H9 (cell line): ENCODE results near the gene SLC47A2. TPM values are rescaled to one million over a fixed set of nuclear protein-coding genes. Genes with fewer than 3 reads are reported as not detected.

Source experiments
- DNase-seq: peaks from one replicate; pipeline ENCODE4 v3.0.0-alpha.2; 2017
- H2AFZ ChIP-seq: one replicate; pipeline ENCODE4 v1.6.1; 2013; ENCODE audit warnings: mild to moderate bottlenecking, low read length, control low read depth, moderate library complexity
- H2AK5ac ChIP-seq: 2 replicates; pipeline ENCODE4 v1.6.1; 2013; ENCODE audit warnings: low read length, control low read depth, mixed read lengths; ENCODE audit not compliant: insufficient read length
- H2BK120ac ChIP-seq: one replicate; pipeline ENCODE4 v1.6.1; 2013; ENCODE audit warnings: low read depth, mild to moderate bottlenecking, low read length, control low read depth, inconsistent platforms; ENCODE audit not compliant: poor library complexity, severe bottlenecking
- H2BK12ac ChIP-seq: 2 replicates; pipeline ENCODE4 v1.6.1; 2013; ENCODE audit warnings: low read length, control low read depth, mixed read lengths, low read depth; ENCODE audit not compliant: insufficient read length
- H2BK15ac ChIP-seq: 2 replicates; pipeline ENCODE4 v1.6.1; 2013; ENCODE audit warnings: low read depth, low read length, control low read depth
- H2BK20ac ChIP-seq: one replicate; pipeline ENCODE4 v1.6.1; 2013; ENCODE audit warnings: low read depth, mild to moderate bottlenecking, low read length, control low read depth, inconsistent platforms; ENCODE audit not compliant: poor library complexity, severe bottlenecking
- H2BK5ac ChIP-seq: 2 replicates; pipeline ENCODE4 v1.6.1; 2013; ENCODE audit warnings: low read length, control low read depth, mixed read lengths; ENCODE audit not compliant: insufficient read length
- H3K14ac ChIP-seq: 2 replicates; pipeline ENCODE4 v1.6.1; 2013; ENCODE audit warnings: low read length, control low read depth; ENCODE audit not compliant: insufficient read depth
- H3K18ac ChIP-seq: 2 replicates; pipeline ENCODE4 v1.6.1; 2013; ENCODE audit warnings: low read depth, mild to moderate bottlenecking, mixed read lengths, low read length, control low read depth; ENCODE audit not compliant: insufficient read length
- H3K23ac ChIP-seq: 2 replicates; pipeline ENCODE4 v1.6.1; 2013; ENCODE audit warnings: low read length, control low read depth, mixed read lengths, low read depth; ENCODE audit not compliant: insufficient read length
- H3K23me2 ChIP-seq: 2 replicates; pipeline ENCODE4 v1.6.1; 2013; ENCODE audit warnings: low read depth, mild to moderate bottlenecking, mixed read lengths, low read length, control low read depth; ENCODE audit not compliant: insufficient read length, poor library complexity, severe bottlenecking
- H3K27ac ChIP-seq: 2 replicates; pipeline ENCODE4 v1.5.1; 2013; ENCODE audit warnings: low read length, control low read depth, mixed read lengths, low read depth; ENCODE audit not compliant: insufficient read length
- H3K27me3 ChIP-seq: 2 replicates; pipeline ENCODE4 v1.6.1; 2013; ENCODE audit warnings: low read length, control low read depth, inconsistent platforms; ENCODE audit not compliant: insufficient read depth
- H3K4ac ChIP-seq: 2 replicates; pipeline ENCODE4 v1.6.1; 2013; ENCODE audit warnings: low read depth, mild to moderate bottlenecking, control low read depth, inconsistent platforms, low read length, moderate library complexity
- H3K4me1 ChIP-seq: 2 replicates; pipeline ENCODE4 v1.6.1; 2013; ENCODE audit warnings: low read length, control low read depth, inconsistent platforms; ENCODE audit not compliant: insufficient read depth
- H3K4me2 ChIP-seq: 2 replicates; pipeline ENCODE4 v1.6.1; 2013; ENCODE audit warnings: low read length, control low read depth, mixed read lengths; ENCODE audit not compliant: insufficient read length, insufficient read depth
- H3K56ac ChIP-seq: 2 replicates; pipeline ENCODE4 v1.6.1; 2013; ENCODE audit warnings: low read depth, mild to moderate bottlenecking, mixed read lengths, low read length, control low read depth; ENCODE audit not compliant: insufficient read length
- H3K79me1 ChIP-seq: 2 replicates; pipeline ENCODE4 v1.6.1; 2013; ENCODE audit warnings: low read depth, mild to moderate bottlenecking, moderate library complexity, low read length, control low read depth, inconsistent platforms; ENCODE audit not compliant: insufficient read depth, poor library complexity, severe bottlenecking
- H3K79me2 ChIP-seq: 2 replicates; pipeline ENCODE4 v1.6.1; 2013; ENCODE audit warnings: low read length, control low read depth, inconsistent platforms; ENCODE audit not compliant: insufficient read depth
- H3K9ac ChIP-seq: 2 replicates; pipeline ENCODE4 v1.6.1; 2013; ENCODE audit warnings: low read length, control low read depth, mixed read lengths; ENCODE audit not compliant: insufficient read length; ENCODE audit errors: extremely low read depth
- H3K9me3 ChIP-seq: one replicate; pipeline ENCODE4 v1.6.1; 2013; ENCODE audit warnings: low read depth, low read length, inconsistent platforms; ENCODE audit not compliant: control insufficient read depth
- H3T11ph ChIP-seq: one replicate; pipeline ENCODE4 v1.6.1; 2013; ENCODE audit warnings: mild to moderate bottlenecking, low read length, control low read depth, inconsistent platforms
- H4K20me1 ChIP-seq: one replicate; pipeline ENCODE4 v1.6.1; 2013; ENCODE audit not compliant: control insufficient read depth, insufficient read length, insufficient read depth
- H4K5ac ChIP-seq: 2 replicates; pipeline ENCODE4 v1.6.1; 2013; ENCODE audit warnings: low read depth, mild to moderate bottlenecking, mixed read lengths, low read length, control low read depth; ENCODE audit not compliant: insufficient read length
- H4K8ac ChIP-seq: replicated peaks from 2 replicates; pipeline ENCODE4 v1.6.1; 2013; ENCODE audit warnings: low read length, control low read depth, mixed read lengths, low read depth; ENCODE audit not compliant: insufficient read length
- H4K91ac ChIP-seq: 2 replicates; pipeline ENCODE4 v1.6.1; 2013; ENCODE audit warnings: low read depth, mild to moderate bottlenecking, moderate library complexity, mixed read lengths, low read length, control low read depth; ENCODE audit not compliant: insufficient read length
- H3K27ac Mint-ChIP-seq, 3 experiments: 2 replicates in 2 of 3; 3 replicates in 1 of 3; pipeline ENCODE4 v1.8.0; 2020 to 2021; ENCODE audit warnings: mixed read lengths in 3 of 3, mild to moderate bottlenecking in 1 of 3, moderate library complexity in 1 of 3
- H3K27me3 Mint-ChIP-seq: 2 replicates; pipeline ENCODE4 v1.8.0; 2021; ENCODE audit warnings: low read depth, mild to moderate bottlenecking, moderate library complexity, mixed read lengths
- H3K36me3 Mint-ChIP-seq, 3 experiments: 2 replicates in 2 of 3; 3 replicates in 1 of 3; pipeline ENCODE4 v1.8.0; 2020 to 2021; ENCODE audit warnings: low read depth in 3 of 3, mixed read lengths in 3 of 3; ENCODE audit not compliant: insufficient read depth in 1 of 3
- H3K4me1 Mint-ChIP-seq, 2 experiments: 2 replicates each; pipeline ENCODE4 v1.8.0; 2020; ENCODE audit warnings: mixed read lengths in 2 of 2
- H3K4me3 Mint-ChIP-seq, 2 experiments: 2 replicates in 1 of 2; 3 replicates in 1 of 2; pipeline ENCODE4 v1.8.0; 2020 to 2021; ENCODE audit warnings: mild to moderate bottlenecking in 2 of 2, mixed read lengths in 2 of 2, moderate library complexity in 1 of 2
- H3K9me3 Mint-ChIP-seq, 2 experiments: 2 replicates in 1 of 2; 3 replicates in 1 of 2; pipeline ENCODE4 v1.8.0; 2020; ENCODE audit warnings: mild to moderate bottlenecking in 2 of 2, mixed read lengths in 2 of 2, moderate library complexity in 1 of 2
- WGBS: extraction: QIAGEN DNeasy Blood & Tissue Kit; methylation state at CpG from one replicate; pipeline ENCODE4 v1.1.7; 2013; ENCODE audit warnings: missing lambda C conversion rate, low lambda C conversion rate, mixed read lengths; ENCODE audit not compliant: insufficient read length; ENCODE audit errors: extremely low coverage; 5-methylcytosine and 5-hydroxymethylcytosine counted together
- total RNA-seq: library from RNA; stranded (reverse); gene quantifications from 2 replicates; pipeline ENCODE4 v1.2.1, GENCODE V29; 2021
- TF ChIP-seq, protein P1 (sequence below): fragments of 200-600 bp; sonication (generic); conservative IDR thresholded peaks from 3 replicates; pipeline ENCODE4 v1.8.0; 2021; ENCODE audit warnings: antibody characterized with exemption, mild to moderate bottlenecking

SLC47A2 gene
- total RNA-seq, 1 experiment from 2014 or later: not detected

DNA sequence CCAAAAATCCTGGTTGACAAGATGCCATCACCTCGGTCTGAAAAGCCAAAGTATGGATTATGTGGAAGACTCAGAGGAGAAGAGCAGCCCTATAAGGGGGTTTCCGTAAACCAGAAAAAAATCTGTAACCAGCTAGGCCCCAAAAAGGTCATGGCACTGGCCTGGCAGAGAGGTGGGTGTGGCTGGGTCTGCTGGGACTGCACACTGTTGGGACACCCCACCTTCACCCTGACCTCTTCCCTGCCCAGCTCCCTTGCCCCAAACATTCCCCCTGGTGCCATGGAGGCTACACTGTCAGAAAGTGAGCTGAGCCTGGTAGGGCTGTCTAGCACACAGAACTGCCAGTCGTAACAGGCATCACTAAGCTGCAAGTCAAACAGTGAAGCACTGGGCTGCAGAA is 6.5 kb downstream of the SLC47A2 start:
- Mint-ChIP-seq H3K36me3 (no peaks in the 10 kb centered on the region), H3K4me3 (no peak overlapping the region), H3K9me3 (no peaks in the 10 kb centered on the region), H3K4me1 (peaks cover 25 to 35% of the 10 kb centered on the region in 2 experiments), H3K27ac (no peak overlapping the region), H3K27me3 (no peaks in the 10 kb centered on the region)
- Histone ChIP-seq H2BK20ac (no peak overlapping the region), H3K27me3 (no peaks in the 10 kb centered on the region), H2BK120ac (no peak overlapping the region), H3K9ac (no peak overlapping the region), H4K5ac (no peak overlapping the region), H3K56ac (no peak overlapping the region), H3K18ac (no peak overlapping the region), H2BK12ac (no peak overlapping the region), H2AFZ (no peak overlapping the region), H3K14ac (no peak overlapping the region), H2BK15ac (no peak overlapping the region), H2AK5ac (no peak overlapping the region), H3T11ph (no peak overlapping the region), H3K79me2 (no peaks in the 10 kb centered on the region), H3K23me2 (no peaks in the 10 kb centered on the region), H2BK5ac (no peak overlapping the region), H3K4me1 (no peaks in the 10 kb centered on the region), H4K20me1 (no peaks in the 10 kb centered on the region), H3K9me3 (no peaks in the 10 kb centered on the region), H3K23ac (no peak overlapping the region), H3K79me1 (no peaks in the 10 kb centered on the region), H3K27ac (no peak overlapping the region), H3K4ac (no peak overlapping the region), H3K4me2 (no peak overlapping the region), H4K91ac (no peak overlapping the region), H4K8ac (no peak overlapping the region)
- WGBS: no CpG with 5 or more reads among the region's 3 CpGs
- TF ChIP-seq, protein P1, sequence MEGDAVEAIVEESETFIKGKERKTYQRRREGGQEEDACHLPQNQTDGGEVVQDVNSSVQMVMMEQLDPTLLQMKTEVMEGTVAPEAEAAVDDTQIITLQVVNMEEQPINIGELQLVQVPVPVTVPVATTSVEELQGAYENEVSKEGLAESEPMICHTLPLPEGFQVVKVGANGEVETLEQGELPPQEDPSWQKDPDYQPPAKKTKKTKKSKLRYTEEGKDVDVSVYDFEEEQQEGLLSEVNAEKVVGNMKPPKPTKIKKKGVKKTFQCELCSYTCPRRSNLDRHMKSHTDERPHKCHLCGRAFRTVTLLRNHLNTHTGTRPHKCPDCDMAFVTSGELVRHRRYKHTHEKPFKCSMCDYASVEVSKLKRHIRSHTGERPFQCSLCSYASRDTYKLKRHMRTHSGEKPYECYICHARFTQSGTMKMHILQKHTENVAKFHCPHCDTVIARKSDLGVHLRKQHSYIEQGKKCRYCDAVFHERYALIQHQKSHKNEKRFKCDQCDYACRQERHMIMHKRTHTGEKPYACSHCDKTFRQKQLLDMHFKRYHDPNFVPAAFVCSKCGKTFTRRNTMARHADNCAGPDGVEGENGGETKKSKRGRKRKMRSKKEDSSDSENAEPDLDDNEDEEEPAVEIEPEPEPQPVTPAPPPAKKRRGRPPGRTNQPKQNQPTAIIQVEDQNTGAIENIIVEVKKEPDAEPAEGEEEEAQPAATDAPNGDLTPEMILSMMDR: no peak
- DNase-seq: peak; percentile 26
